Limb (tissue), 2 donors: ENCODE data around the gene HLA-DPA1.
A peak's percentile ranks its signal among the peaks of the same experiment; 100 is the strongest.
"Not testable (repeated sequence)": the region's sequence is repeated elsewhere in the genome, so short reads cannot be mapped to it uniquely, and the experiment has no call there.

Experiments
- DNase-seq, 2 donors: peaks; one replicate each; pipeline ENCODE4 v3.0.0-alpha.2; 2016; ENCODE audit errors: extremely low spot score in 2 of 2

HLA-DPA1 gene

GRCh38 chr6:33065312-33065711 lies 8.1 kb downstream of the HLA-DPA1 start:
- no peak for DNase-seq

- no peak for DNase-seq
Observed at GRCh38 chr6:33064723-33065122, 8.7 kb downstream of the HLA-DPA1 start.

GRCh38 chr6:33063435-33063834 lies 10.0 kb downstream of the HLA-DPA1 start:
- not testable (repeated sequence) for DNase-seq

- DNase-seq: no peak
Observed at GRCh38 chr6:33061987-33062386, 11.5 kb downstream of the HLA-DPA1 start.

GRCh38 chr6:33057222-33058150 lies 16.0 kb downstream of the HLA-DPA1 start:
- DNase-seq: no peak

- DNase-seq: no peak
Observed at GRCh38 chr6:33053230-33053629, 20.2 kb downstream of the HLA-DPA1 start.

GRCh38 chr6:33052627-33053026 lies 20.8 kb downstream of the HLA-DPA1 start:
- no peak for DNase-seq

GRCh38 chr6:33050014-33050810 lies 23.2 kb downstream of the HLA-DPA1 start:
- DNase-seq: no peak

- DNase-seq: no peak
Observed at GRCh38 chr6:33049323-33050013, 24.0 kb downstream of the HLA-DPA1 start.

GRCh38 chr6:33040157-33040556 lies 33.3 kb downstream of the HLA-DPA1 start:
- DNase-seq: no peak

GRCh38 chr6:33036535-33036934 lies 36.9 kb downstream of the HLA-DPA1 start:
- DNase-seq: no peak

GRCh38 chr6:33034554-33034953 lies 38.9 kb downstream of the HLA-DPA1 start:
- no peak for DNase-seq

- DNase-seq: no peak
Observed at GRCh38 chr6:33030245-33030644, 43.2 kb downstream of the HLA-DPA1 start.

GRCh38 chr6:33029328-33030184 lies 43.9 kb downstream of the HLA-DPA1 start:
- no peak for DNase-seq

GRCh38 chr6:33028220-33028849 lies 45.1 kb downstream of the HLA-DPA1 start:
- DNase-seq: no peak

GRCh38 chr6:33024521-33024920 lies 48.9 kb downstream of the HLA-DPA1 start:
- no peak for DNase-seq

- no peak for DNase-seq
Observed at GRCh38 chr6:33023536-33023935, 49.9 kb downstream of the HLA-DPA1 start.

GRCh38 chr6:33021917-33022316 lies 51.5 kb downstream of the HLA-DPA1 start:
- DNase-seq: no peak

- DNase-seq: no peak
Observed at GRCh38 chr6:33019372-33019771, 54.1 kb downstream of the HLA-DPA1 start.

GRCh38 chr6:33018904-33019303 lies 54.5 kb downstream of the HLA-DPA1 start:
- DNase-seq: peak in 1 of 2 donors; percentile 3
